Measurements from ENCODE around the gene EHD4.

EHD4 gene

GRCh38 chr15:41888662-41889253 lies 83.6 kb downstream of the EHD4 start:
- TF ChIP-seq CTCF (IDR thresholded peaks at IDR 0.05; ENCODE audit: borderline replicate concordance, extremely low read depth, low read length, poor library complexity, severe bottlenecking) (no peak), EZH2 (IDR thresholded peaks at IDR 0.05; ENCODE audit: borderline replicate concordance, low read depth, low read length, severe bottlenecking) (no peak)
- no peaks in the 10 kb centered on the region for H4K20me1 ChIP-seq (ENCODE audit: insufficient read depth, low read length)
- H3K9me3 ChIP-seq (ENCODE audit: insufficient read depth, low read length, severe bottlenecking), result no peaks in the 10 kb centered on the region
- no peak overlapping the region for H2AFZ ChIP-seq (ENCODE audit: low read depth, low read length)
- H3K4me3 ChIP-seq (ENCODE audit: low read depth in 1 of 2, low read length in 2 of 2), result no peak overlapping the region
- H3K4me2 ChIP-seq (ENCODE audit: insufficient read depth, low read length), result no peak overlapping the region
- no peaks in the 10 kb centered on the region for H3K27me3 ChIP-seq (ENCODE audit: insufficient read depth, low read length, poor library complexity)
- no peak overlapping the region for H3K27ac ChIP-seq (ENCODE audit: low read length)
- H3K79me2 ChIP-seq (ENCODE audit: insufficient read depth, low read length), result no peaks in the 10 kb centered on the region
- ATAC-seq (ENCODE audit: insufficient read depth, low read depth) (no peak), DNase-seq (no peak)
- no peak overlapping the region for H3K9ac ChIP-seq (ENCODE audit: low read depth, low read length)
- H3K36me3 ChIP-seq (ENCODE audit: insufficient read depth, low read length), result no peaks in the 10 kb centered on the region
- H3K4me1 ChIP-seq (ENCODE audit: insufficient read depth, low read length), result no peaks in the 10 kb centered on the region

DNA sequence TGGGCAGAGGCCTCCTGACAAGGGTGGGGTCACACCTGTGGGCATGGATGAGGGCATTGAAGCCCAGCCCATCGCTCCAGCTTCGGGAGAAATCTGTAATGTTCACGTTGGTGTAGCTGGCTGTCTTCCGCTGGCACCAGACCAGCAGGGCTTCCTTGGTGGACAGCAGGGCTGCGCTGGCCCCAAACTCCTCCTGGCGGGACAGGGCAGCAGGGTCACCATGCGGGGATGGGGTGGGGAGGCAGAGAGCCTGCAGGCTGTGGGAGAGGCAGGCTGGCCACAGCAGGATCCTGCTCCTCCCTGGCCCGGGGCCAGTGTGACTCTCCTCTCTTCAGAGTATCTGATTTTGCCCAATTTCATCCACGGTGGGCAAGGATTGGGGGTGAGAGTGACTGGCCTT lies 84.5 kb downstream of the EHD4 start:
- Histone ChIP-seq H3K27ac (ENCODE audit: low read length) (no peak overlapping the region), H3K9ac (ENCODE audit: low read depth, low read length) (no peak overlapping the region), H3K9me3 (ENCODE audit: insufficient read depth, low read length, severe bottlenecking) (no peaks in the 10 kb centered on the region), H4K20me1 (ENCODE audit: insufficient read depth, low read length) (no peaks in the 10 kb centered on the region), H3K36me3 (ENCODE audit: insufficient read depth, low read length) (no peaks in the 10 kb centered on the region), H3K27me3 (ENCODE audit: insufficient read depth, low read length, poor library complexity) (no peaks in the 10 kb centered on the region), H2AFZ (ENCODE audit: low read depth, low read length) (no peak overlapping the region), H3K79me2 (ENCODE audit: insufficient read depth, low read length) (no peaks in the 10 kb centered on the region), H3K4me1 (ENCODE audit: insufficient read depth, low read length) (no peaks in the 10 kb centered on the region), H3K4me3 (ENCODE audit: low read depth in 1 of 2, low read length in 2 of 2) (no peak overlapping the region), H3K4me2 (ENCODE audit: insufficient read depth, low read length) (no peak overlapping the region)
- TF ChIP-seq EZH2 (IDR thresholded peaks at IDR 0.05; ENCODE audit: borderline replicate concordance, low read depth, low read length, severe bottlenecking) (no peak), CTCF (IDR thresholded peaks at IDR 0.05; ENCODE audit: borderline replicate concordance, extremely low read depth, low read length, poor library complexity, severe bottlenecking) (no peak)
- ATAC-seq (ENCODE audit: insufficient read depth, low read depth), result no peak
- DNase-seq, result no peak

DNA sequence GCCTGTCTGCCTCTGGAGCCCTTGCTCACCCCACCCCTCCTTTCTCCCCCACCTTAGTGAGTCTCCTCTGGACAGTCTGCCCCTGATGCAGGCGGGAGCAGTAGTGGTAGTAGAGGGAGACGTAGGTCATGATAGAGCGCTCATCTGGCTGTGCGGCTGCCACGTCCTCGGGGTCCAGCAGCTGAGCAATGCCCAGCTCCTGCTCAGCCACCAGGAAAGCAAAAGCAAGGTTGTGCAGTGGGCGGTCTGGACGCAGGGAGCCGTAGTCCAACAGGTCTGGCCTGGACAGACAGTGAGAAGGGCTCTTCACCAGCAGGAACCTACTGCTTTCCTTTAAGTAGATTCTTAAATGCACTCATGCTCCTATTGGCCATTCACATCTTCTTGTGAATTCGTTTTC lies 85.2 kb downstream of the EHD4 start:
- ATAC-seq (ENCODE audit: insufficient read depth, low read depth) (no peak), DNase-seq (no peak)
- Histone ChIP-seq H3K27me3 (ENCODE audit: insufficient read depth, low read length, poor library complexity) (no peaks in the 10 kb centered on the region), H3K9ac (ENCODE audit: low read depth, low read length) (no peak overlapping the region), H3K4me2 (ENCODE audit: insufficient read depth, low read length) (no peak overlapping the region), H3K9me3 (ENCODE audit: insufficient read depth, low read length, severe bottlenecking) (no peaks in the 10 kb centered on the region), H3K79me2 (ENCODE audit: insufficient read depth, low read length) (no peaks in the 10 kb centered on the region), H3K36me3 (ENCODE audit: insufficient read depth, low read length) (no peaks in the 10 kb centered on the region), H3K4me1 (ENCODE audit: insufficient read depth, low read length) (no peaks in the 10 kb centered on the region), H4K20me1 (ENCODE audit: insufficient read depth, low read length) (no peaks in the 10 kb centered on the region), H3K4me3 (ENCODE audit: low read depth in 1 of 2, low read length in 2 of 2) (no peak overlapping the region), H3K27ac (ENCODE audit: low read length) (no peak overlapping the region), H2AFZ (ENCODE audit: low read depth, low read length) (no peak overlapping the region)
- no peak for TF ChIP-seq EZH2 (IDR thresholded peaks at IDR 0.05; ENCODE audit: borderline replicate concordance, low read depth, low read length, severe bottlenecking)
- TF ChIP-seq CTCF (IDR thresholded peaks at IDR 0.05; ENCODE audit: borderline replicate concordance, extremely low read depth, low read length, poor library complexity, severe bottlenecking), result no peak

- no peaks in the 10 kb centered on the region for H3K4me1 ChIP-seq (ENCODE audit: insufficient read depth, low read length)
- DNase-seq, result no peak
Observed at GRCh38 chr15:41886741-41887140, 85.6 kb downstream of the EHD4 start.

More at GRCh38 chr15:41886741-41887140, 85.6 kb downstream of the EHD4 start:
- Histone ChIP-seq H3K36me3 (ENCODE audit: insufficient read depth, low read length) (no peaks in the 10 kb centered on the region), H2AFZ (ENCODE audit: low read depth, low read length) (no peak overlapping the region), H3K27me3 (ENCODE audit: insufficient read depth, low read length, poor library complexity) (no peaks in the 10 kb centered on the region), H3K79me2 (ENCODE audit: insufficient read depth, low read length) (no peaks in the 10 kb centered on the region), H4K20me1 (ENCODE audit: insufficient read depth, low read length) (no peaks in the 10 kb centered on the region), H3K9ac (ENCODE audit: low read depth, low read length) (no peak overlapping the region), H3K9me3 (ENCODE audit: insufficient read depth, low read length, severe bottlenecking) (no peaks in the 10 kb centered on the region), H3K4me2 (ENCODE audit: insufficient read depth, low read length) (no peak overlapping the region), H3K4me3 (ENCODE audit: low read depth in 1 of 2, low read length in 2 of 2) (no peak overlapping the region), H3K27ac (ENCODE audit: low read length) (no peak overlapping the region)
- no peak for ATAC-seq (ENCODE audit: insufficient read depth, low read depth)
- TF ChIP-seq EZH2 (IDR thresholded peaks at IDR 0.05; ENCODE audit: borderline replicate concordance, low read depth, low read length, severe bottlenecking) (no peak), CTCF (IDR thresholded peaks at IDR 0.05; ENCODE audit: borderline replicate concordance, extremely low read depth, low read length, poor library complexity, severe bottlenecking) (no peak)

Data from DND-41 (cell line).